Ishikawa (cell line): ENCODE results near the gene ZBTB44.

ENCODE experiments used
- CEBPB ChIP-seq: IDR thresholded peaks from 2 replicates; pipeline ENCODE4 v1.6.1; 2012
- CREB1 ChIP-seq: IDR thresholded peaks from 2 replicates; pipeline ENCODE4 v1.6.1; 2012; ENCODE audit warnings: low read depth
- EGR1 ChIP-seq: IDR thresholded peaks from 2 replicates; pipeline ENCODE4 v1.6.1; 2012
- EP300 ChIP-seq: IDR thresholded peaks from 2 replicates; pipeline ENCODE4 v1.6.1; 2012; ENCODE audit warnings: borderline replicate concordance
- FOXM1 ChIP-seq: IDR thresholded peaks from 2 replicates; pipeline ENCODE4 v1.6.1; 2012; ENCODE audit warnings: low read depth, borderline replicate concordance
- MAX ChIP-seq: IDR thresholded peaks from 2 replicates; pipeline ENCODE4 v1.6.1; 2012
- NFIC ChIP-seq: IDR thresholded peaks from 2 replicates; pipeline ENCODE4 v1.6.1; 2012
- RAD21 ChIP-seq: IDR thresholded peaks from 2 replicates; pipeline ENCODE4 v1.6.1; 2012; ENCODE audit warnings: low read depth
- REST ChIP-seq: IDR thresholded peaks from 2 replicates; pipeline ENCODE4 v1.6.1; 2012; ENCODE audit warnings: low read depth, mild to moderate bottlenecking
- TAF1 ChIP-seq: IDR thresholded peaks from 2 replicates; pipeline ENCODE4 v1.6.1; 2012; ENCODE audit warnings: low read depth, mild to moderate bottlenecking
- TCF12 ChIP-seq: IDR thresholded peaks from 2 replicates; pipeline ENCODE4 v1.6.1; 2012; ENCODE audit warnings: low read depth
- TEAD4 ChIP-seq: IDR thresholded peaks from 2 replicates; pipeline ENCODE4 v1.6.1; 2012
- USF1 ChIP-seq: IDR thresholded peaks from 2 replicates; pipeline ENCODE4 v1.6.1; 2012
- YY1 ChIP-seq: IDR thresholded peaks from 2 replicates; pipeline ENCODE4 v1.6.1; 2012; ENCODE audit warnings: low read depth

GRCh38 chr11:130206141-130206540 lies 108.6 kb downstream of the ZBTB44 start:
- no peak for TF ChIP-seq TAF1
- TF ChIP-seq TCF12: no peak
- no peak for TF ChIP-seq REST
- TF ChIP-seq YY1: no peak
- TF ChIP-seq RAD21: no peak
- no peak for TF ChIP-seq FOXM1
- no peak for TF ChIP-seq EP300
- no peak for TF ChIP-seq USF1
- TF ChIP-seq TEAD4: no peak
- TF ChIP-seq CREB1: no peak
- no peak for TF ChIP-seq EGR1
- no peak for TF ChIP-seq CEBPB
- TF ChIP-seq MAX: no peak
- no peak for TF ChIP-seq NFIC
